ENCODE data around the gene LMBR1. TPM values are rescaled to one million over a fixed set of nuclear protein-coding genes. Genes with fewer than 3 reads are reported as not detected.
"Not testable (repeated sequence)": the region's sequence is repeated elsewhere in the genome, so short reads cannot be mapped to it uniquely, and the experiment has no call there.

LMBR1 gene
- polyA plus RNA-seq, 2 donors = 4.4 to 7.0 TPM

DNA sequence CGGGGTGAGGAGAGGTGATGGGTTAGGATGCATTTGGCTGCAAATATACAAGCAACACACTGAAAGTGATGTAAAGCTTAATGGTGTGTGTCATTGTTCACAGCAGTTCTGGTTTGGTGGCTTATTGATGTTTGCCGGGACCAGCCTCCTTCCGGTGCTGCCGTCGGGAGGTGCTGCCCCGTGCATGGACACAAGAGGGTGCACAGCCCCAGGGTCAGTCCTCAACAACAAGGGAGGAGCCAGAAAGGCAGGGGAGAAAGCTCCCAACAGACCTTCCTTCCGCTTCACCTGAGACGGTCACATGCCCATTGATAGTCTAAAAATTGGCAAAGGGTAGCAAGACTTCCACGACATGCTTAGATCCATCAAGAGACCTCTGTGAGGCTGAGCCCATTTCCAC lies 242.9 kb downstream of the LMBR1 start:
- no peak overlapping the region for H3K4me3 ChIP-seq (ENCODE audit: low read depth in 1 of 2, low read length in 2 of 2)
- H3K36me3 ChIP-seq (ENCODE audit: control insufficient read depth in 2 of 2, insufficient read depth in 2 of 2, low read length in 1 of 2) = no peaks in the 10 kb centered on the region
- H3K4me1 ChIP-seq (ENCODE audit: control insufficient read depth in 2 of 2, insufficient read depth in 2 of 2, low read length in 1 of 2) = no peaks in the 10 kb centered on the region
- WGBS, 2 donors = 68 to 71% methylated on average over 9 of the region's 9 CpGs
- peaks cover 2% of the 10 kb centered on the region in 2 donors for H3K27me3 ChIP-seq (ENCODE audit: control insufficient read depth in 1 of 2, insufficient read depth in 2 of 2, low read length in 2 of 2)
- H3K9me3 ChIP-seq (ENCODE audit: control insufficient read depth in 2 of 2, insufficient read depth in 1 of 2, low read depth in 1 of 2, low read length in 1 of 2) = no peaks in the 10 kb centered on the region
- no peak overlapping the region for H3K27ac ChIP-seq (ENCODE audit: low read depth in 2 of 2, low read length in 1 of 2)

DNA sequence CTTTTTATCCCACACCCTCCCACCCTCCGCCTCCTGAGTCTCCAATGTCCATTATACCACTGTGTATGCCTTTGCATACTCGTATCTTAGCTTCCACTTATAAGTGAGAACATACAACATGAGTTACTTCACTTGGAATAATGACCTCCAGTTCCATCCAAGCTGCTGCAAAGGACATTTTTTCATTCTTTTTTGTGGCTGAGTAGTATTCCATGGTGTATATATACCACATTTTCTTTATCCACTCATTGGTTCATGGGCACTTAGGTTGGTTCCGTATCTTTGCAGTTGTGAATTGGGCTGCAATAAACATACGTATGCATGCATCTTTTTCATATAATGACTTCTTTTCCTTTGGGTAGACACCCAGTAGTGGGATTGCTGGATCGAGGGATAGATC lies 245.7 kb downstream of the LMBR1 start:
- WGBS, 2 donors = 93 to 96% methylated on average over 5 of the region's 5 CpGs
- not testable (repeated sequence) for H3K36me3 ChIP-seq (ENCODE audit: control insufficient read depth in 2 of 2, insufficient read depth in 2 of 2, low read length in 1 of 2); H3K4me3 ChIP-seq (ENCODE audit: low read depth in 1 of 2, low read length in 2 of 2); H3K27ac ChIP-seq (ENCODE audit: low read depth in 2 of 2, low read length in 1 of 2); H3K4me1 ChIP-seq (ENCODE audit: control insufficient read depth in 2 of 2, insufficient read depth in 2 of 2, low read length in 1 of 2); H3K9me3 ChIP-seq (ENCODE audit: control insufficient read depth in 2 of 2, insufficient read depth in 1 of 2, low read depth in 1 of 2, low read length in 1 of 2); H3K27me3 ChIP-seq (ENCODE audit: control insufficient read depth in 1 of 2, insufficient read depth in 2 of 2, low read length in 2 of 2)

DNA sequence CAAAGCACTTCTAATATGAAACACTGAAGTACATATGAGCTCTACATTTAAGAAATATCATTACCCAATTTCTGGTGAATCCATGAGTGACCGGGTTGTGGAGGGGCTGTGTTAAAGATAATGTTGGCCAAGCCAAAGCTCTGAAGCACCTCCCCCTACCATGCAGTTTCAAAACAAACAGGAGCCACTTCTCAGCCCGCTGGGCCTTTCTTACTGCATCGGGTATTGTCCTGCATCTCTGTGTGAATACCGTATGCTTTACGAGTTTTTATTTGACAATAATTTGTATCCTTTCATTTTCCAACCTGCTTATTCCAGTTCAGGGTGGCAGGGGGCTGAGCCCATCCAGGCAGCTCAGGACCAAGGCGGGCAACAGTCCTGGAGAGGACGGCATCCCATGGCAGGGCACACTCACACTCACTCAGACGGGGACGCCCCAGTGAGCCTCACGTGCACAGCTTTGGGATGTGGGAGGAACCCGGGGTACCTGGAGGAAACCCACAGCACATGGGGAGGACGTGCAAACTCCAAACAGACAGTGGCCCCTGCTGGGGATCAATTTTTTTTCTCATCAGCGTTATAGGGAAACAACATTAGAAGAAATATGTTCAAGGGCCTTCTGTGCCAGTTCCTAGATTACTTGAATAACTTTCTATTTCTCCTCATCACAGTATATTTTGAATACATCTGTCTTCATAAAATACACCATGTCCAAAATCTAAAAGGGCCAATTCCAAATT lies 250.5 kb downstream of the LMBR1 start:
- Histone ChIP-seq H3K36me3 (ENCODE audit: control insufficient read depth in 2 of 2, insufficient read depth in 2 of 2, low read length in 1 of 2) (no peaks in the 10 kb centered on the region), H3K4me1 (ENCODE audit: control insufficient read depth in 2 of 2, insufficient read depth in 2 of 2, low read length in 1 of 2) (no peaks in the 10 kb centered on the region), H3K9me3 (ENCODE audit: control insufficient read depth in 2 of 2, insufficient read depth in 1 of 2, low read depth in 1 of 2, low read length in 1 of 2) (peaks cover 0 to 7% of the 10 kb centered on the region in 2 donors), H3K27me3 (ENCODE audit: control insufficient read depth in 1 of 2, insufficient read depth in 2 of 2, low read length in 2 of 2) (no peaks in the 10 kb centered on the region), H3K4me3 (ENCODE audit: low read depth in 1 of 2, low read length in 2 of 2) (no peak overlapping the region), H3K27ac (ENCODE audit: low read depth in 2 of 2, low read length in 1 of 2) (no peak overlapping the region)
- WGBS, 2 donors = 84 to 88% methylated on average over 13 of the region's 13 CpGs

DNA sequence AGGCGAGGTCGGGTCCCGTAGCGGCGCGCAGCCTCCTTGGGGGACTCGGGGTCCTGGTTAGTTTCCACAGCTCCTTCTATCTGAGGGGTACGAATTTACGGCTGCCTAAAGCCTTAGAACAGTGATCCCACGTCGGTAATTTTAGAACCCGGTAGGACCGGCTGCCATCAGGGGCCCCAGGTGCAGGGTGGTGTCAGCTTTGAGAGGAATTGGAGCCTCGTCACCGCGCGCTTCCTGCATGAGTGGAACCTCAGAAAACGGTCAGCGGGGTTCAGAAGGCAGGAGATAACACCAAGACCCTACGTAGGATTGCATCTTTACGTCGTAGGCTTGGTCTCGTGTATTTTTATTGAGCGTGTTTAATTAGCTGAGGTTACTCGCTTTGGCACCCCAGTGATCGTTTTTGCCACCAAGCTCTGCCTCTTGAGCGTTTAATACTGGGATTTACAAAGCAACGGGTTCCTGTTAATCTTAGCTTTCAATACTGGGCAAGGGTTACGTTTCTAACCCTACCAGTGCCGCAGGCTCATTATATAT lies 252.0 kb downstream of the LMBR1 start:
- H3K36me3 ChIP-seq (ENCODE audit: control insufficient read depth in 2 of 2, insufficient read depth in 2 of 2, low read length in 1 of 2) = no peaks in the 10 kb centered on the region
- 5% methylated on average over 30 of the region's 30 CpGs for WGBS, 2 donors
- no peaks in the 10 kb centered on the region for H3K4me1 ChIP-seq (ENCODE audit: control insufficient read depth in 2 of 2, insufficient read depth in 2 of 2, low read length in 1 of 2)
- no peaks in the 10 kb centered on the region for H3K27me3 ChIP-seq (ENCODE audit: control insufficient read depth in 1 of 2, insufficient read depth in 2 of 2, low read length in 2 of 2)
- H3K4me3 ChIP-seq (ENCODE audit: low read depth in 1 of 2, low read length in 2 of 2) = peak overlapping the region; percentile 80 to 82
- peak overlapping the region; percentile 64 to 91 for H3K27ac ChIP-seq (ENCODE audit: low read depth in 2 of 2, low read length in 1 of 2)
- H3K9me3 ChIP-seq (ENCODE audit: control insufficient read depth in 2 of 2, insufficient read depth in 1 of 2, low read depth in 1 of 2, low read length in 1 of 2) = peaks cover 0 to 7% of the 10 kb centered on the region in 2 donors

DNA sequence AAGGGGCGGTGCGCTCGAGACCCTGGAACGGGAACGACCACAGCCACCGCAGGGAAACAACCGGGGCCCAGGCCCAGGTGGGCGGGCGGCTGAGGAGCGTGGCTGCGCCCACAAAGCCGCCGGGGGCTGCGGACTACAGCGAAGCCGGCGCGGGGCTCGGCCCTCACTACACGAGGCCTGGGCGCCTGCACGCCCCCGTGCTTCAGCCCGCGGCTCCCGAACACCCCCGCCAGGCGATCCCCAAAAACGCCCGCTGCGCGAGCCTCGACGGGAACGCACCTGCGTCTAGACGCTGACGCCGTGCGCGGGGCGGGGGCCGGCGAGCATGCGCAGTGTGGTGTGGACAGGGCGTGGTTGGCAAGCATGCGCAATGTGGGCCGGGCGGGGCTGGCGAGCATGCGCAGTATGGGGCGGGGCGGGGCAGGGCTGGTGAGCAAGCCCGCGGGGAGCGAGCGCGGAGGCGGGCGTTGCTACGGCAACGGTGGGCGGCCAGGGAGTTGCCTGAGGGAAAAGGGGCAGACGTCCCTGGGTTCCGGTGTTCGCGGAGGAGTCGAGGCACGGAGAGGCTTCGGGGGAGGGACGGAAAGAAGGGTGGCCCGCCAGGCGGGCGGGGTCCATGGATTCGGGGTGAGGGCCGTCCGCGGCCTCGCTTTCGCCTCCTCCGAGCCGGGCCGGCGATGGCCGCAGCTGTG lies 252.6 kb downstream of the LMBR1 start, which contains the start of gene RNF32:
RNF32 (plus strand) TSS at position 518 of the 692 bp plus-strand sequence. CDS start 3,104 bp downstream, outside the sequence.
- H3K4me1 ChIP-seq (ENCODE audit: control insufficient read depth in 2 of 2, insufficient read depth in 2 of 2, low read length in 1 of 2) = no peaks in the 10 kb centered on the region
- peak within 1 kb of the TSS; percentile 64 to 91 for H3K27ac ChIP-seq (ENCODE audit: low read depth in 2 of 2, low read length in 1 of 2)
- 1 to 2% methylated on average over 76 to 85 of the region's 85 CpGs for WGBS, 2 donors
- H3K36me3 ChIP-seq (ENCODE audit: control insufficient read depth in 2 of 2, insufficient read depth in 2 of 2, low read length in 1 of 2) = no peaks in the 10 kb centered on the region
- H3K4me3 ChIP-seq (ENCODE audit: low read depth in 1 of 2, low read length in 2 of 2) = peak within 1 kb of the TSS; percentile 80 to 82
- H3K27me3 ChIP-seq (ENCODE audit: control insufficient read depth in 1 of 2, insufficient read depth in 2 of 2, low read length in 2 of 2) = no peaks in the 10 kb centered on the region
- peaks cover 0 to 7% of the 10 kb centered on the region in 2 donors for H3K9me3 ChIP-seq (ENCODE audit: control insufficient read depth in 2 of 2, insufficient read depth in 1 of 2, low read depth in 1 of 2, low read length in 1 of 2)

DNA sequence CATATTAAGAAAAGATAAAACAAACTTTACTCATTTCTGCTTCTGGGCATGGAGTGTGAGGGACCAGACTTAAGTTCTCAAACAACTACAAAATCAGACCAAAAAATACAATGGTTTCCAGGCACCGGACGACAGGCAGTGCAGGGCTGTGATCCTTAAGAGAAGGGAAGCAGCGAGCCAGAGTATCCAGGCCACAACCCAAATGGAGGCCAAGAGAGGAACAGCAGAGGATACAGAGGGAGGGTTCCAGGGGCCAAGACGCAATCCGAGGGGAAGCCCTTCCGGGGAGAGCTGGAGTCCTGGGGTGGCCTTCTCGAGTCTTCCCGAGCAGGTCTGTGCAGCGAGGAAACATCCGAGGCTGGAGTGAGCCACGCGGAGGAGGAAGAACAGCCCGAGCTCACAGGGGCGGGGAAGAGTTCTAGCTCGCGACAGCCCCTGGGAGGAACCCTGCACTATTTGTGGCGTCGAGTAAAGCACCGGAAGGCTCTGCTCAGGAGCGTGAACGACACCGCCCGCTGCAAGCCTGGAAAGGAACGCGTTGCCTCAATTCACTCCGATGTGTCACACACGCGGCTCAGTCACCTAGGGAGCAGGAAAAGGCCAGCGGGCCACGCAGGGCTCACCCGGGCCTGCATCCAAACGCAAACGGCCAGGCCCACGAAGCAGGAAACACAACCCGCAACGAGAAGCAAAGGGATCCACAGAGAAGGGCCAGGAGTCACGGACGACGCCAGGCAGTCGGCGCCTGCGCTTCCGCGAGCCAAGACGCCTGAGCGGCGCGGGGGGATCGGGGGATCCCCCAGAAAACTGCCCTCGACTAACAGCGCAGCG lies 253.3 kb downstream of the LMBR1 start:
- Histone ChIP-seq H3K4me1 (ENCODE audit: control insufficient read depth in 2 of 2, insufficient read depth in 2 of 2, low read length in 1 of 2) (no peaks in the 10 kb centered on the region), H3K4me3 (ENCODE audit: low read depth in 1 of 2, low read length in 2 of 2) (peak overlapping the region; percentile 80 to 82), H3K27ac (ENCODE audit: low read depth in 2 of 2, low read length in 1 of 2) (peak overlapping the region; percentile 11 to 78), H3K27me3 (ENCODE audit: control insufficient read depth in 1 of 2, insufficient read depth in 2 of 2, low read length in 2 of 2) (no peaks in the 10 kb centered on the region), H3K36me3 (ENCODE audit: control insufficient read depth in 2 of 2, insufficient read depth in 2 of 2, low read length in 1 of 2) (no peaks in the 10 kb centered on the region), H3K9me3 (ENCODE audit: control insufficient read depth in 2 of 2, insufficient read depth in 1 of 2, low read depth in 1 of 2, low read length in 1 of 2) (peaks cover 0 to 7% of the 10 kb centered on the region in 2 donors)
- 56 to 63% methylated on average over 50 to 52 of the region's 52 CpGs for WGBS, 2 donors

DNA sequence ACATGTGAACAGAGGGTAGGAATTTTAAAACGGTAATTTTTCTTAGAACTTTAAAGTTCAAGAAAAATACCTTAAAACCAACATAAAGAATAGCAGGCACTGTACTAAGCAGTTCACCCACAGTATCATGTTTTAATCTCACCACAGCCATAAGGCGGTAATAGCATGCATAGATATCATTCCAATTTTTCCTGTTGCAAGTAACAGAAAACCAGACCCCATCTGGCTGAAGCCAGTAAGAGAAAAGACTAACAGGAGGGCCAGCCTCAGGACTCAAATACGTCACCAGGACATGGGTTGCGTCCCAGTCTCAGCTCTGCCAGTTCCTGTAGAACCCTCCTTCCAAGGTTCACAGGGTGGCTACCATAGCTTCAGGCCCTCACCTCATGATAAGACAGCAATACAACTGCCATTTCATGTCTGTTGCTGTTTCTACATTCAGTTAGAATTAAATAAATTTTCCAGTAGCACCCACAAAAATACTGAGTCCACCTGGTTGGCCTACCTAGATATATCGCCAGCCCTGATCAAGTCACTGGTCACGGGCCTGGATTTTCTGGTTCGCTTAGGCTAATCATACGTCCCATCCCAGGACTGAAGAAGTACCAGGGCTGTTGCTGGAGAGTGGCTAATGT lies 254.4 kb downstream of the LMBR1 start:
- Histone ChIP-seq H3K4me3 (ENCODE audit: low read depth in 1 of 2, low read length in 2 of 2) (no peak overlapping the region), H3K27ac (ENCODE audit: low read depth in 2 of 2, low read length in 1 of 2) (no peak overlapping the region), H3K27me3 (ENCODE audit: control insufficient read depth in 1 of 2, insufficient read depth in 2 of 2, low read length in 2 of 2) (no peaks in the 10 kb centered on the region), H3K4me1 (ENCODE audit: control insufficient read depth in 2 of 2, insufficient read depth in 2 of 2, low read length in 1 of 2) (no peaks in the 10 kb centered on the region), H3K36me3 (ENCODE audit: control insufficient read depth in 2 of 2, insufficient read depth in 2 of 2, low read length in 1 of 2) (no peaks in the 10 kb centered on the region), H3K9me3 (ENCODE audit: control insufficient read depth in 2 of 2, insufficient read depth in 1 of 2, low read depth in 1 of 2, low read length in 1 of 2) (peaks cover 0 to 7% of the 10 kb centered on the region in 2 donors)
- 96 to 98% methylated on average over 8 of the region's 8 CpGs for WGBS, 2 donors

DNA sequence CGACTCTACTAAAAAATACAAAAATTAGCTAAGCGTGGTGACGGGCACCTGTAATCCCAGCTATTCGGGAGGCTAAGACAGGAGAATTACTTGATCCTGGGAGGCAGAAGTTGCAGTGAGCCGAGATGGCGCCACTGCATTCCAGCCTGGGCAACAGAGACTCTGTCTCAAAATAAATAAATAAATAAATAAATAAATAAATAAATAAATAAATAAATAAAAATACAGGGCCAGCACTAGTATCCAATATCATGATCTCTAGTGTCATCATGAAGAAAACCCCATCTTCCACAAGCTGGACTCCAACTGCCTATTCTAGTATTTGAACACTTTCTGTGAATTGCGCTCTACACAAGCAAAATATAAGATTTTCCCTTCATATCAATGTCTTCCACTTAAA lies 255.9 kb downstream of the LMBR1 start:
- not testable (repeated sequence) for H3K27me3 ChIP-seq (ENCODE audit: control insufficient read depth in 1 of 2, insufficient read depth in 2 of 2, low read length in 2 of 2); H3K4me3 ChIP-seq (ENCODE audit: low read depth in 1 of 2, low read length in 2 of 2); H3K36me3 ChIP-seq (ENCODE audit: control insufficient read depth in 2 of 2, insufficient read depth in 2 of 2, low read length in 1 of 2); H3K4me1 ChIP-seq (ENCODE audit: control insufficient read depth in 2 of 2, insufficient read depth in 2 of 2, low read length in 1 of 2); H3K9me3 ChIP-seq (ENCODE audit: control insufficient read depth in 2 of 2, insufficient read depth in 1 of 2, low read depth in 1 of 2, low read length in 1 of 2); H3K27ac ChIP-seq (ENCODE audit: low read depth in 2 of 2, low read length in 1 of 2)
- WGBS, 2 donors = 97 to 99% methylated on average over 7 of the region's 7 CpGs
